Measurements from ENCODE around the gene LRRC8A.
A peak's percentile ranks its signal among the peaks of the same experiment; 100 is the strongest.

- TF ChIP-seq CTCF (IDR thresholded peaks at IDR 0.05) (no peak), POLR2A (IDR thresholded peaks at IDR 0.05) (peak in 1 of 2 donors; percentile 29)
Observed at GRCh38 chr9:128902351-128903078, 20.6 kb downstream of the LRRC8A start.

Measured in heart left ventricle (tissue), 13 donors.